Keratinocyte (primary cell): ENCODE data around the gene NCKAP5. TPM values are rescaled to one million over a fixed set of nuclear protein-coding genes. Genes with fewer than 3 reads are reported as not detected.

Experiments
- DNase-seq: peaks from one replicate; pipeline ENCODE4 v3.0.0-alpha.2; 2011; ENCODE audit warnings: low read depth, missing footprints, low spot score
- FAIRE-seq: peaks from 2 replicates; lab custom pipeline; 2011; peaks lifted over from hg19 to GRCh38; lab: Jason Lieb, UNC
- H2AFZ ChIP-seq: 2 replicates; pipeline ENCODE4 v1.6.0; 2012; ENCODE audit warnings: low read length, control low read depth, inconsistent platforms; ENCODE audit not compliant: control insufficient read depth
- H3K27ac ChIP-seq: 2 replicates; pipeline ENCODE4 v1.5.1; 2011; ENCODE audit warnings: low read length; ENCODE audit not compliant: control insufficient read depth, insufficient read depth
- H3K27me3 ChIP-seq: 3 replicates; pipeline ENCODE4 v1.6.0; 2011; ENCODE audit warnings: low read length; ENCODE audit not compliant: control insufficient read depth, insufficient read depth; ENCODE audit errors: extremely low read depth
- H3K36me3 ChIP-seq, 2 experiments: 2 replicates in 1 of 2; 3 replicates in 1 of 2; pipeline ENCODE4 v1.5.1; 2011; ENCODE audit warnings: low read length in 2 of 2, mild to moderate bottlenecking in 1 of 2; ENCODE audit not compliant: control insufficient read depth in 2 of 2, insufficient read depth in 2 of 2; ENCODE audit errors: extremely low read depth in 1 of 2
- H3K4me1 ChIP-seq: 3 replicates; pipeline ENCODE4 v1.5.1; 2011; ENCODE audit warnings: low read length; ENCODE audit not compliant: control insufficient read depth, insufficient read depth; ENCODE audit errors: extremely low read depth
- H3K4me2 ChIP-seq: 3 replicates; pipeline ENCODE4 v1.6.0; 2011; ENCODE audit warnings: low read depth, low read length; ENCODE audit not compliant: control insufficient read depth, insufficient read depth; ENCODE audit errors: extremely low read depth
- H3K4me3 ChIP-seq, 3 experiments: fragments of 200-600 bp in 1 of 3; sonication (generic) in 1 of 3; 2 replicates in 2 of 3; 3 replicates in 1 of 3; pipeline ENCODE4 v1.5.1; 2011 to 2016; ENCODE audit warnings: low read length in 3 of 3, mild to moderate bottlenecking in 3 of 3, control low read depth in 2 of 3, inconsistent platforms in 1 of 3, low read depth in 1 of 3, mixed read lengths in 1 of 3, mixed run types in 1 of 3, moderate library complexity in 1 of 3; ENCODE audit not compliant: control insufficient read depth in 2 of 3, insufficient read depth in 2 of 3; ENCODE audit errors: extremely low read depth in 1 of 3
- H3K79me2 ChIP-seq: 2 replicates; pipeline ENCODE4 v1.6.0; 2012; ENCODE audit warnings: low read length; ENCODE audit not compliant: control insufficient read depth, insufficient read depth
- H3K9ac ChIP-seq: 3 replicates; pipeline ENCODE4 v1.6.0; 2011; ENCODE audit warnings: low read length; ENCODE audit not compliant: control insufficient read depth, insufficient read depth; ENCODE audit errors: extremely low read depth
- H3K9me1 ChIP-seq: 3 replicates; pipeline ENCODE4 v1.6.0; 2011; ENCODE audit warnings: low read length; ENCODE audit not compliant: control insufficient read depth, insufficient read depth; ENCODE audit errors: extremely low read depth
- H3K9me3 ChIP-seq: 2 replicates; pipeline ENCODE4 v1.5.1; 2012; ENCODE audit warnings: low read depth, low read length; ENCODE audit not compliant: control insufficient read depth
- H4K20me1 ChIP-seq: 3 replicates; pipeline ENCODE4 v1.6.0; 2011; ENCODE audit warnings: low read length; ENCODE audit not compliant: control insufficient read depth, insufficient read depth; ENCODE audit errors: extremely low read depth
- CTCF ChIP-seq, 3 experiments: IDR thresholded peaks in 1 of 3; conservative IDR thresholded peaks in 1 of 3; optimal IDR thresholded peaks in 1 of 3; 2 replicates in 2 of 3; 3 replicates in 1 of 3; pipeline versions ENCODE3 to v1.5.1; 2011; ENCODE audit warnings: low read length in 3 of 3, mild to moderate bottlenecking in 3 of 3, moderate library complexity in 2 of 3, control low read depth in 1 of 3, inconsistent platforms in 1 of 3; ENCODE audit not compliant: insufficient read depth in 2 of 3; ENCODE audit errors: extremely low read depth in 1 of 3
- EZH2 ChIP-seq: IDR thresholded peaks from one replicate; pipeline ENCODE4 v1.6.1; 2012; ENCODE audit warnings: inconsistent platforms, mild to moderate bottlenecking, low read length, moderate library complexity
- dilution Hi-C: fragments of 300-500 bp; cut with MboI; formaldehyde crosslinking; loops from one replicate; pipeline ENCODE4 v1.7.0; 2020; ENCODE audit warnings: low sequenced_read_pairs; ENCODE audit not compliant: extremely low pct_ligation_motif_present
- polyA plus RNA-seq, 5 experiments: library from polyadenylated mRNA; depleted of rRNA in 3 of 5; stranded (reverse) in 3 of 5; stranded (forward) in 1 of 5; unstranded in 1 of 5; fragments of >200 nt; gene quantifications; 1 replicate in 1 of 5; 2 replicates in 3 of 5; 3 replicates in 1 of 5; pipeline versions ENCODE4 v1.2.1 to v1.2.3, GENCODE V29; 2011 to 2012; ENCODE audit warnings: missing spikeins in 2 of 5, low read depth in 1 of 5, low replicate concordance in 1 of 5

NCKAP5 gene
- polyA plus RNA-seq, 1 donor (not counting 4 experiments of a cell fraction or from before 2014, with no cell fraction given), result 3.6 TPM

DNA sequence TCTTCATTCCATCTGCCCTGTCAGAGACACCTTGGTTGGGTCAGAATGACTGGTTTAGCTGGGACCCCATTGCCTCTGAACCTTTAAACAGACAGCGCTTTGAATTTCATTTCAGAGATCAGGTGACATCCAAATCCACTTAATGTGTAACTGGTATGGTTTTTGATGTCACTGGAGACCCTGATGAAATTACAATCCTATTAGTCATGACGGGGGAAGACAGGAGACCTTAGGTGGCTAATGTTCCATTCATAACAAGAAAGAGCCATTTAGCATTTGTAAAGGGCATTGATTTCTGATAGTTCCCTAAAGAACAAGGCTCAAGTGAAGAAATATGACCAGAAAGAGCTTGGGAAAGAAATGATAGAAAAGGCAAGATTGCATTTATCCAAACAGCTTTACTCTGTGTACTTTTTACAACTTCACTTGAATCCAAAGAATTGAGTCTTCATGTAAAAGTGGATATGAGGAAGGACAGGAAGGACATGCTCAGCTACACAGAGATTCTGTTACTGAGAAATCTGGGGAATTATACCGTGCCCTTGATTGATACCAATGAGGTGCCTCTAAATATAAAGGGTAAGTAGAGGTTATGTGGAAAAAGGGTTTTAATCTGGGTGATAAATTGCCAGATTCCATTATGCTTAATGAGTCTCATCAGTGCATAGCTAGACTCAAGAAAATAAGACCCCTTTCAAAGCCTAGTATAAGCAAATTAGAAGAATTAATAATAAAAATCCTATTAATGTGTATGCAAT lies 198.2 kb downstream of the NCKAP5 start:
- Histone ChIP-seq H4K20me1 (no peaks in the 10 kb centered on the region), H3K9me1 (no peaks in the 10 kb centered on the region), H3K9me3 (no peaks in the 10 kb centered on the region), H3K27me3 (no peaks in the 10 kb centered on the region), H3K4me2 (no peak overlapping the region), H2AFZ (no peak overlapping the region), H3K27ac (no peak overlapping the region), H3K79me2 (no peaks in the 10 kb centered on the region), H3K4me3 (no peak overlapping the region), H3K9ac (no peak overlapping the region), H3K4me1 (no peaks in the 10 kb centered on the region), H3K36me3 (no peaks in the 10 kb centered on the region)
- no peak for FAIRE-seq
- dilution Hi-C loops, result no loop called here
- no peak for DNase-seq
- TF ChIP-seq CTCF (optimal IDR thresholded peaks at IDR 0.05 in 1 of 3, IDR thresholded peaks at IDR 0.05 in 1 of 3, conservative IDR thresholded peaks at IDR 0.05 in 1 of 3; ENCODE audit: extremely low read depth in 1 of 3, insufficient read depth in 2 of 3, low read length in 3 of 3), result no peak
- TF ChIP-seq EZH2, result no peak

DNA sequence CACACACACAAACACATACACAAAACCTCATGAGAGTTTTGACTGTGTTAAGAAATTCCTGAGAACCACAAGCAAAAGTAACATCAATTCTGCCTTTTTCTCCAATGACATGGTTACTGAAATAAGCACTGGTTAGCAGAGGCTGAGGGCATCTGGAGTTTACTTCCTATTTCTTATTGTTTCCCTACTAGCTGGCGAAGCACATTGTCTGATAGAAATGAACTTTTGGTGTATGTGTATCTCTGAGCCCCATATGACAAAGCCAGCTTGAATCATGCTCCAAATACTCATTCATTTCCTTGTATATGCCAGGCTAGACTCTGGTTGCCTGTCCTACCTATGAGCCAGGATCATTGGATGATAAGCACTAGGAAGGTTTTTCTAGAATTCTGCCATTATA lies 203.1 kb downstream of the NCKAP5 start:
- no peaks in the 10 kb centered on the region for H3K27me3 ChIP-seq
- peaks cover 13% of the 10 kb centered on the region for H3K4me1 ChIP-seq
- no peak for FAIRE-seq
- dilution Hi-C loops, result no loop called here
- no peaks in the 10 kb centered on the region for H3K9me1 ChIP-seq
- DNase-seq, result no peak
- H3K27ac ChIP-seq, result no peak overlapping the region
- H3K36me3 ChIP-seq, result no peaks in the 10 kb centered on the region
- H2AFZ ChIP-seq, result no peak overlapping the region
- TF ChIP-seq EZH2, result no peak
- TF ChIP-seq CTCF (optimal IDR thresholded peaks at IDR 0.05 in 1 of 3, IDR thresholded peaks at IDR 0.05 in 1 of 3, conservative IDR thresholded peaks at IDR 0.05 in 1 of 3; ENCODE audit: extremely low read depth in 1 of 3, insufficient read depth in 2 of 3, low read length in 3 of 3), result no peak
- H3K4me2 ChIP-seq, result no peak overlapping the region
- H4K20me1 ChIP-seq, result no peaks in the 10 kb centered on the region
- H3K9ac ChIP-seq, result no peak overlapping the region
- no peaks in the 10 kb centered on the region for H3K79me2 ChIP-seq
- no peaks in the 10 kb centered on the region for H3K9me3 ChIP-seq
- no peak overlapping the region for H3K4me3 ChIP-seq
